ENCODE measurements around the gene CXorf58.
A peak's percentile ranks its signal among the peaks of the same experiment; 100 is the strongest.
"Not testable (repeated sequence)": the region's sequence is repeated elsewhere in the genome, so short reads cannot be mapped to it uniquely, and the experiment has no call there.

Gene CXorf58

GRCh38 chrX:23888887-23889501 lies 18.8 kb upstream of the CXorf58 start:
- Mint-ChIP-seq H3K36me3 (ENCODE audit: low read depth) (peaks cover 2% of the 10 kb centered on the region), H3K27ac (no peak overlapping the region), H3K9me3 (no peaks in the 10 kb centered on the region), H3K27me3 (no peaks in the 10 kb centered on the region), H3K4me1 (peaks cover 9% of the 10 kb centered on the region), H3K4me3 (no peak overlapping the region)
- ATAC-seq, result no peak
- DNase-seq, result no peak

DNA sequence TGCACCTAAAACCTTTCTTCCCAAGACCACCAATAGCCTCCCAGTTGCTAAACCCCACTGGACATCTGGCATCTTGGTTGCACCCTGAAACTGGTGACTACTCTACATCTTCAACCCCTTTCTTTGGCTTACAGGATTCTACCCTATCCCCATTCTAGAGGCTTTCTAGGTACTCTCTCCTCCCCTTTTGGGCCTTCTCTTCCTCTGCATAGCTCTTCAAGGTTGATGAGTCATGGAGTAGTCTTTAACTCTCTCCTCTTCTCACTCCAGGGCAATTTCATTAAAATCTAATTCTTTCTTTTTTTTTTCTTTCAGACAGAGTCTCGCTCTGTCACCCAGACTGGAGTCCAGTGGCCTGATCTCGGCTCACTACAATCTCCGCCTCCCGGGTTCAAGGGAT lies 16.9 kb upstream of the CXorf58 start:
- H3K36me3 Mint-ChIP-seq (ENCODE audit: low read depth), result no peaks in the 10 kb centered on the region
- DNase-seq (no peak), ATAC-seq (no peak)
- H3K4me1 Mint-ChIP-seq, result peaks cover 3% of the 10 kb centered on the region
- H3K9me3 Mint-ChIP-seq, result no peaks in the 10 kb centered on the region
- H3K27ac Mint-ChIP-seq, result no peak overlapping the region
- no peak overlapping the region for H3K4me3 Mint-ChIP-seq
- H3K27me3 Mint-ChIP-seq, result no peaks in the 10 kb centered on the region

- not testable (repeated sequence) for H3K27ac Mint-ChIP-seq, DNase-seq
Observed at GRCh38 chrX:23894993-23895392, 12.8 kb upstream of the CXorf58 start.

DNA sequence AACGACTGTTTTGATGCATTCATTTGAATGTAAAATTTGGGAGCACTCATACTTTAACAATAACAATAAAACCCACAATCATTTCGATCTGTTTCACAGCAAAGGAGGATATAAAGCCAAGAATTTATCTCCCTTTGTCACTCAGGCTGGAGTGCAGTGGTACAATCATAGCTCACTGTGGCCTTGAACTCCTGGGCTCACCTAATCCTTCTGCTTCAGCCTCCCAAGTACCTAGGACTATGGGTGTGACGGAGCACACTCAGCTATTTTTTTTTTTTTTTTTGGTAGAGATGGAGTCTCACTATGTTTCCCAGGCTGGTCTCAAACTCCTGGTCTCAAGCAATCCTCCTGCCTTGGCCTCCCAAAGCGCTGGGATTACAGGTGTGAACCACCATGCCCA lies 11.3 kb upstream of the CXorf58 start:
- not testable (repeated sequence) for H3K4me3 Mint-ChIP-seq; H3K4me1 Mint-ChIP-seq; H3K27me3 Mint-ChIP-seq; DNase-seq; H3K9me3 Mint-ChIP-seq; H3K36me3 Mint-ChIP-seq (ENCODE audit: low read depth); ATAC-seq; H3K27ac Mint-ChIP-seq

More at GRCh38 chrX:23894993-23895392, 12.8 kb upstream of the CXorf58 start:
- H3K4me3 Mint-ChIP-seq; H3K9me3 Mint-ChIP-seq; H3K4me1 Mint-ChIP-seq; H3K36me3 Mint-ChIP-seq (ENCODE audit: low read depth); H3K27me3 Mint-ChIP-seq; ATAC-seq: not testable (repeated sequence)

GRCh38 chrX:23896981-23897380 lies 10.8 kb upstream of the CXorf58 start:
- no peak overlapping the region for H3K4me3 Mint-ChIP-seq
- DNase-seq (no peak), ATAC-seq (no peak)
- no peaks in the 10 kb centered on the region for H3K27me3 Mint-ChIP-seq
- H3K4me1 Mint-ChIP-seq, result peaks cover 7% of the 10 kb centered on the region
- no peaks in the 10 kb centered on the region for H3K36me3 Mint-ChIP-seq (ENCODE audit: low read depth)
- no peak overlapping the region for H3K27ac Mint-ChIP-seq
- no peaks in the 10 kb centered on the region for H3K9me3 Mint-ChIP-seq

- DNase-seq, result no peak
- peaks cover 7% of the 10 kb centered on the region for H3K4me1 Mint-ChIP-seq
- no peak overlapping the region for H3K27ac Mint-ChIP-seq
Observed at GRCh38 chrX:23898412-23898959, 9.3 kb upstream of the CXorf58 start.

DNA sequence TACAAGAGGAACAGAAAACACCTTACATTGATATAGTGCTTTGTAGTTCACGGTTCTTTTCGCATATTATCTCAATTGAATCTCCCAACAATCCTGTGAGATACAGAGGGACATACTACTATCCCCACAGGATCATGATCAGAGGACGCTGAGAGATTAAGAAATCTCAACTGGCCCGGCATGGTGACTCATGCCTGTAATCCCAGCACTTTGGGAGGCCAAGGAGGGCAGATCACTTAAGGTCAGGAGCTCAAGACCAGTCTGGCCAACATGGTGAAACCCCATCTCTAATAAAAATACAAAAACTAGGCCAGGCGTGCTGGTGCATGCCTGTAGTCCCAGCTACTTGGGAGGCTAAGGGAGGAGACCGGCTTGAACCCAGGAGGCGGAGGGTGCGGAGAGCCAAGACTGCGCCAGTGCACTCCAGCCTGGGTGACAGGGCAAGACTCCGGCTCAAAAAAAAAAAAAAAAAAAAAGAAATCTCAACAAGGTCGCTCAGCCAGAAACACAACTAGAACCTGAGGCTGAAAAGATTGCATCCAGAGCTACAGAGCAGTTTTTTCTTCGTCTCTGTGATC lies 7.5 kb upstream of the CXorf58 start:
- H3K27ac Mint-ChIP-seq, result no peak overlapping the region
- no peaks in the 10 kb centered on the region for H3K36me3 Mint-ChIP-seq (ENCODE audit: low read depth)
- DNase-seq (no peak), ATAC-seq (no peak)
- H3K4me1 Mint-ChIP-seq, result peaks cover 6% of the 10 kb centered on the region
- no peak overlapping the region for H3K4me3 Mint-ChIP-seq
- H3K27me3 Mint-ChIP-seq, result no peaks in the 10 kb centered on the region
- H3K9me3 Mint-ChIP-seq, result no peaks in the 10 kb centered on the region

More at GRCh38 chrX:23898412-23898959, 9.3 kb upstream of the CXorf58 start:
- no peak for ATAC-seq
- Mint-ChIP-seq H3K27me3 (no peaks in the 10 kb centered on the region), H3K4me3 (no peak overlapping the region), H3K9me3 (no peaks in the 10 kb centered on the region), H3K36me3 (ENCODE audit: low read depth) (no peaks in the 10 kb centered on the region)

DNA sequence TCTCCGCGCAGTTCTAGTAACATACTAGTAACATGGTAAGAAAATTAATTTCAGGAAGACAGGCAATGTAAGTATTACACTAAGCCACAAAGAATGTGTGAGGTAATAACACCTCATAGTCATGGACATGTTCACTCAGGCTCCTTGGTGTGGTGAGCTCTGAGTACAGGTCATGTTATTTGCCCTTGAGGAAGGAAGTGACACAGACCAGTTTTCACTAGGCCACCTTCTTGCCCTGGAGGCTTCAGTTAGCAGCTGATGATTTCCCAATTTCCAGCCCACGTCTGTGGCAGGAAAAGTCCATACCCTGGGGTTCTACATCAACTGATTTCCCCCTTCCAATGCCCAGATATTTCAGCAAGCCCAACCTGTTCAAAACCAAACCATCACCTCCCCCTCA lies 6.7 kb upstream of the CXorf58 start:
- Mint-ChIP-seq H3K36me3 (ENCODE audit: low read depth) (no peaks in the 10 kb centered on the region), H3K4me1 (peaks cover 8% of the 10 kb centered on the region), H3K27me3 (no peaks in the 10 kb centered on the region), H3K4me3 (no peak overlapping the region), H3K9me3 (no peaks in the 10 kb centered on the region), H3K27ac (no peak overlapping the region)
- DNase-seq (no peak), ATAC-seq (peak; percentile 70)

GRCh38 chrX:23901805-23902204 lies 6.0 kb upstream of the CXorf58 start:
- Mint-ChIP-seq H3K9me3 (no peaks in the 10 kb centered on the region), H3K4me1 (peaks cover 14% of the 10 kb centered on the region), H3K36me3 (ENCODE audit: low read depth) (no peaks in the 10 kb centered on the region), H3K4me3 (no peak overlapping the region), H3K27ac (no peak overlapping the region), H3K27me3 (no peaks in the 10 kb centered on the region)
- DNase-seq, result peak; percentile 12
- ATAC-seq, result peak; percentile 71

- Mint-ChIP-seq H3K9me3 (no peaks in the 10 kb centered on the region), H3K27me3 (no peaks in the 10 kb centered on the region), H3K27ac (no peak overlapping the region), H3K36me3 (ENCODE audit: low read depth) (no peaks in the 10 kb centered on the region), H3K4me3 (no peak overlapping the region), H3K4me1 (peaks cover 11% of the 10 kb centered on the region)
- DNase-seq (no peak), ATAC-seq (no peak)
Observed at GRCh38 chrX:23902419-23902818, 5.4 kb upstream of the CXorf58 start.

DNA sequence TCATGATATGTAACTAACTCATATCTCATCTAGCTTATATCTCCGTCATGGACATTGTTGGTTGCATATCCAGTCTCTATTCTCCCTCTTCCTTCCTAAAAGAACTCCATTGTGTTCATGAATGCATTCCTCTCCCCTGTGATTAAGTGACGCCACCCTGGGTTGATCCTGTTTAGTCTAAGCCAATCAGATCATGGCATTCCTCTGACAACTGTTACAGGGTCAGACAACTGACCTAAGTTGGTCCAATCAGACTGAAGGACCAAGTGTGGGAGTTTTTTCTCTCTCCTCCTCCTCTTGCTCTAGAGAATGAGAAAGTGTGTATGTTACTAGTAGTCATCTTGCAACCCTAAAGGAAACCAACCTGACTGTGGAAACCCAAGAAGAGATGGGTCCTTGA lies 3.7 kb upstream of the CXorf58 start:
- no peak overlapping the region for H3K4me3 Mint-ChIP-seq
- DNase-seq, result no peak
- no peak overlapping the region for H3K27ac Mint-ChIP-seq
- ATAC-seq, result no peak
- no peaks in the 10 kb centered on the region for H3K36me3 Mint-ChIP-seq (ENCODE audit: low read depth)
- H3K27me3 Mint-ChIP-seq, result no peaks in the 10 kb centered on the region
- H3K4me1 Mint-ChIP-seq, result peaks cover 23% of the 10 kb centered on the region
- no peaks in the 10 kb centered on the region for H3K9me3 Mint-ChIP-seq

DNA sequence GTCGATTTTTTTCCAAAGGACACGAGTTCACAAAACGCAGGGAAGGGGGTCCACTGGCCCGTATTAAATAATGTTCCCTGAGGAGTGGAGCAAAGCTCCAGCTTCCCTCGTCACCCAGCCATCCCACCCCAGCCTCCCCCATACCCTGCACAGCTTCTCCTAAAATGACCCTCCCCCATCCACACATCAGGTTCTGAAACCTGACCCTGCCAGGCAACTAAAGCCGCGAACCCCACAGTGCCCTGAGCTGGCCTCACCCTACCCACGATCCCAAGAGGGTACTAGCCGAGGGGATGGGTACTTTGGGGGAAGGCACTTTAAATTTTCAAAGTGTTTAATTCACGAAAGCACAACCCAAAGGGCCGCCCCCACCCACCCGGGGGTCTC lies 702 bp upstream of the CXorf58 start:
- Mint-ChIP-seq H3K36me3 (ENCODE audit: low read depth) (no peaks in the 10 kb centered on the region), H3K4me3 (peak overlapping the region; percentile 77), H3K9me3 (no peaks in the 10 kb centered on the region), H3K27ac (peak overlapping the region; percentile 81), H3K4me1 (peaks cover 23% of the 10 kb centered on the region), H3K27me3 (no peaks in the 10 kb centered on the region)
- DNase-seq (no peak), ATAC-seq (no peak)

DNA sequence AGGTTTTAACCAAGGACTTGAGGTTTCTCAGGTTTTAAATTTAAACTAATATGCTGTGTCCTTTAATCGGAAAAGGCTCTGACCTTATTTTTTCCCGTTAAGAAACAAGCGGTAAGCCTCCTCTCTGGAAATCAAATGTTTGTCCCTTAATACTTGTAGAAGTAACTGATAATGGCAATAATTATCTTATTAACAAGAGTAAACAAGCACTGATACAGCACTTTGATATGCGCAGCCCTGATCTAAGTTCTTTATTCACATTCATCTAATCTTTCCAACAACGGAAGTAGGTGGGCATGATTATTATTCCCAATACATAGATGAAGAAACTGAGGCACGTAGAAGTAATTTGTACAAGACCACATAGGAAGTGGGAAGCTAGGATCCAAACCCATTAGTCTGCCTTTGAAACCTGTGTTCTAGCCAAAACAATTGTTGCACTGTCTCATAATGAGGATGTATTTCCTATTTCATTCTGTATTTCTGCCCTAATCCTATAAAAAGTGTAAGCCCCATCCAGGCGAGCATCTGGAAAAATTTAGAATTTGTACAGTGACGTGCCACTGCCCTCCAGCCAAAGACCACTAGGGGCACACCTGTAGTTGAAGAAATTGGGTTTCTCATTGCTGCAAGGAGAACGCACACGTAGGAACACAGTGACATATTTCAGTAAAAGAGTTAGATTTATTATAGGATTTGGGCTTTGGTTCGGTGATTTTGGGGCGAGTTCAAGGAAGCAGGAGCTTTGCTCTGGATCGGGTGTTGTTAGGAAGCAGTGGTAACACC lies 606 bp downstream of the CXorf58 start:
- H3K4me3 Mint-ChIP-seq, result peak overlapping the region; percentile 77
- DNase-seq (peak; percentile 8), ATAC-seq (no peak)
- peaks cover 23% of the 10 kb centered on the region for H3K4me1 Mint-ChIP-seq
- no peaks in the 10 kb centered on the region for H3K36me3 Mint-ChIP-seq (ENCODE audit: low read depth)
- H3K27ac Mint-ChIP-seq, result peak overlapping the region; percentile 82
- H3K27me3 Mint-ChIP-seq, result no peaks in the 10 kb centered on the region
- no peaks in the 10 kb centered on the region for H3K9me3 Mint-ChIP-seq

- Mint-ChIP-seq H3K27ac (no peak overlapping the region), H3K9me3 (no peaks in the 10 kb centered on the region), H3K36me3 (ENCODE audit: low read depth) (no peaks in the 10 kb centered on the region), H3K4me3 (no peak overlapping the region), H3K27me3 (no peaks in the 10 kb centered on the region), H3K4me1 (peaks cover 17% of the 10 kb centered on the region)
- DNase-seq, result no peak
- no peak for ATAC-seq
Observed at GRCh38 chrX:23911126-23911835, 3.5 kb downstream of the CXorf58 start.
